Measurements from ENCODE around the gene HMGCR. TPM values are rescaled to one million over a fixed set of nuclear protein-coding genes. Genes with fewer than 3 reads are reported as not detected.

Gene HMGCR
- total RNA-seq, 1 experiment from 2014 or later: 178 TPM

DNA sequence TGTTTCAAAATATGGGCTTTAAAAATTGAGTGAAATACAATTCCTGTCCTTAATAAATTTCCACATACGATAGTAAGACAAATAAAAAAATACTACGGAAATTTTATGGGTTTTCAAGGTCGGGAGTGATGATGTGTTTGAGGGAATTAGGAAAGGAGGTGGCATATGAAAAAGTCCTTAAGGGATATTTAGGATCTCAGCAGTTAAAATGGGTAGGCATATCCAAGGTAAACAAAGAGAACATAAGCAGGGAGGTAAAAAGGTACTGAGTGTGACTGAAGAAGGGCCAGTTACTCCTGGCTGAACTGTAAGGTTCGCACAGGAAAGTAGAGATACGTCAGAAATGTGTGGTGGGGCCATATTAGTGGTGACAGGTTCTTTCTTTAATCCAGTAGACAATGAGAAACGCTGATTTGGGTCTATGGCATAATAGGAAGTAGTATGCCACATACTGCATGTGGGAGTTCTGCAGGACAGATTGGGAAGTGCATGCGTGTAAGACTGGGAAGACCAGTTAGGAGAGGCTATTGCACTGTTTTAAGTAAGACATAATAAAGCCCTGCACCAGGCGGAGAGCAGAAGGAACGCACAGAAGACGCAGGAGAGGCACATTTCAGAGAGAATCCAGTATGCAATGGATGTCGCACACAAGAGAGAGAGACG, 937 bp upstream of the HMGCR start:
- Histone ChIP-seq H3K23me2 (ENCODE audit: insufficient read length, low read depth, low read length, poor library complexity, severe bottlenecking) (peaks cover 3% of the 10 kb centered on the region), H4K8ac (replicated peaks; ENCODE audit: insufficient read length, low read depth, low read length) (no peak overlapping the region), H2AFZ (ENCODE audit: low read length) (no peak overlapping the region), H4K91ac (ENCODE audit: insufficient read length, low read depth, low read length) (no peak overlapping the region), H3K27me3 (ENCODE audit: insufficient read depth, low read length) (no peaks in the 10 kb centered on the region), H3K27ac (ENCODE audit: insufficient read length, low read depth, low read length) (peak overlapping the region; percentile 63), H2BK5ac (ENCODE audit: insufficient read length, low read length) (peak overlapping the region; percentile 20), H2BK20ac (ENCODE audit: low read depth, low read length, poor library complexity, severe bottlenecking) (no peak overlapping the region), H3K56ac (ENCODE audit: insufficient read length, low read depth, low read length) (peak overlapping the region; percentile 17), H3K4ac (ENCODE audit: low read depth, low read length) (no peak overlapping the region; the same call in 1 of the 2 replicates), H3K14ac (ENCODE audit: insufficient read depth, low read length) (peak overlapping the region; percentile 59; the same call in 1 of the 2 replicates), H3K79me2 (ENCODE audit: insufficient read depth, low read length) (peaks cover 36% of the 10 kb centered on the region), H3T11ph (ENCODE audit: low read length) (no peak overlapping the region), H4K20me1 (ENCODE audit: control insufficient read depth, insufficient read depth, insufficient read length) (no peaks in the 10 kb centered on the region), H3K23ac (ENCODE audit: insufficient read length, low read depth, low read length) (no peak overlapping the region), H3K9me3 (ENCODE audit: control insufficient read depth, low read depth, low read length) (no peaks in the 10 kb centered on the region), H2BK120ac (ENCODE audit: low read depth, low read length, poor library complexity, severe bottlenecking) (no peak overlapping the region), H3K4me1 (ENCODE audit: insufficient read depth, low read length) (no peaks in the 10 kb centered on the region; the same call in 1 of the 2 replicates), H3K4me2 (ENCODE audit: insufficient read depth, insufficient read length, low read length) (peak overlapping the region; percentile 82), H2AK5ac (ENCODE audit: insufficient read length, low read length) (no peak overlapping the region), H4K5ac (ENCODE audit: insufficient read length, low read depth, low read length) (no peak overlapping the region), H3K18ac (ENCODE audit: insufficient read length, low read depth, low read length) (peak overlapping the region; percentile 71), H3K9ac (ENCODE audit: extremely low read depth, insufficient read length, low read length) (peak overlapping the region; percentile 68), H2BK15ac (ENCODE audit: low read depth, low read length) (no peak overlapping the region), H2BK12ac (ENCODE audit: insufficient read length, low read depth, low read length) (no peak overlapping the region), H3K79me1 (ENCODE audit: insufficient read depth, low read depth, low read length, poor library complexity, severe bottlenecking) (no peaks in the 10 kb centered on the region)
- no peak overlapping the region for H3K4me3 Mint-ChIP-seq
- peaks cover 20 to 28% of the 10 kb centered on the region in 2 experiments for H3K4me1 Mint-ChIP-seq
- WGBS (ENCODE audit: extremely low coverage, insufficient read length, low lambda C conversion rate): 100% methylated on average over 2 of the region's 12 CpGs
- H3K27me3 Mint-ChIP-seq (ENCODE audit: low read depth): no peaks in the 10 kb centered on the region
- H3K36me3 Mint-ChIP-seq (ENCODE audit: insufficient read depth in 1 of 3, low read depth in 3 of 3): peaks cover 11 to 17% (median 14%) of the 10 kb centered on the region in 3 experiments
- H3K9me3 Mint-ChIP-seq: peaks cover 0 to 9% of the 10 kb centered on the region in 2 experiments; a peak in 2 of 5 replicates
- TF ChIP-seq, protein P1, sequence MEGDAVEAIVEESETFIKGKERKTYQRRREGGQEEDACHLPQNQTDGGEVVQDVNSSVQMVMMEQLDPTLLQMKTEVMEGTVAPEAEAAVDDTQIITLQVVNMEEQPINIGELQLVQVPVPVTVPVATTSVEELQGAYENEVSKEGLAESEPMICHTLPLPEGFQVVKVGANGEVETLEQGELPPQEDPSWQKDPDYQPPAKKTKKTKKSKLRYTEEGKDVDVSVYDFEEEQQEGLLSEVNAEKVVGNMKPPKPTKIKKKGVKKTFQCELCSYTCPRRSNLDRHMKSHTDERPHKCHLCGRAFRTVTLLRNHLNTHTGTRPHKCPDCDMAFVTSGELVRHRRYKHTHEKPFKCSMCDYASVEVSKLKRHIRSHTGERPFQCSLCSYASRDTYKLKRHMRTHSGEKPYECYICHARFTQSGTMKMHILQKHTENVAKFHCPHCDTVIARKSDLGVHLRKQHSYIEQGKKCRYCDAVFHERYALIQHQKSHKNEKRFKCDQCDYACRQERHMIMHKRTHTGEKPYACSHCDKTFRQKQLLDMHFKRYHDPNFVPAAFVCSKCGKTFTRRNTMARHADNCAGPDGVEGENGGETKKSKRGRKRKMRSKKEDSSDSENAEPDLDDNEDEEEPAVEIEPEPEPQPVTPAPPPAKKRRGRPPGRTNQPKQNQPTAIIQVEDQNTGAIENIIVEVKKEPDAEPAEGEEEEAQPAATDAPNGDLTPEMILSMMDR (conservative IDR thresholded peaks at IDR 0.05): peak; percentile 42; the same call in 2 of the 3 replicates
- DNase-seq: no peak
- H3K27ac Mint-ChIP-seq: no peak overlapping the region
